Measurements from ENCODE around the gene SMAD5.

GRCh38 chr5:136123236-136123768 is 9.3 kb upstream of the SMAD5 start:
- TF ChIP-seq CTCF (IDR thresholded peaks at IDR 0.05; ENCODE audit: control extremely low read depth in 1 of 3, insufficient read depth in 1 of 3, low read depth in 1 of 3, low read length in 3 of 3) (no peak), RNF2 (IDR thresholded peaks at IDR 0.05; ENCODE audit: borderline replicate concordance, low read depth, low read length, missing control alignments, poor library complexity, severe bottlenecking) (no peak), RAD21 (IDR thresholded peaks at IDR 0.05 in 1 of 2, conservative IDR thresholded peaks at IDR 0.05 in 1 of 2; ENCODE audit: low read depth in 2 of 2, low read length in 2 of 2) (no peak), EP300 (IDR thresholded peaks at IDR 0.05; ENCODE audit: borderline replicate concordance in 1 of 2, low read depth in 2 of 2, low read length in 2 of 2) (no peak), SP1 (IDR thresholded peaks at IDR 0.05; ENCODE audit: low read depth, low read length) (no peak), MAX (IDR thresholded peaks at IDR 0.05) (no peak), CBX5 (IDR thresholded peaks at IDR 0.05; ENCODE audit: low read depth, low read length) (no peak), POLR2A (IDR thresholded peaks at IDR 0.05; ENCODE audit: control extremely low read depth in 1 of 2, low read depth in 2 of 2, low read length in 2 of 2) (no peak), SUZ12 (IDR thresholded peaks at IDR 0.05; ENCODE audit: low read length) (no peak)

Data from H1 (cell line).